Measurements from ENCODE around the gene NR4A2.

- TF ChIP-seq AR (CRISPR knock-in tag; IDR thresholded peaks at IDR 0.05) (no peak), CTCF (IDR thresholded peaks at IDR 0.05) (no peak), CREM (CRISPR knock-in tag; IDR thresholded peaks at IDR 0.05) (no peak; the same call in 1 of the 2 replicates), MAX (CRISPR knock-in tag; IDR thresholded peaks at IDR 0.05) (peak; percentile 90), STAT6 (CRISPR knock-in tag; conservative IDR thresholded peaks at IDR 0.05; ENCODE audit: low read depth) (no peak), AFF4 (CRISPR knock-in tag; IDR thresholded peaks at IDR 0.05; ENCODE audit: borderline replicate concordance) (no peak), FOXP1 (CRISPR knock-in tag; IDR thresholded peaks at IDR 0.05; ENCODE audit: borderline replicate concordance) (no peak), TEAD4 (CRISPR knock-in tag; IDR thresholded peaks at IDR 0.05) (no peak), SP1 (CRISPR knock-in tag; conservative IDR thresholded peaks at IDR 0.05) (no peak; the same call in none of the 2 replicates), ESRRA (CRISPR knock-in tag; IDR thresholded peaks at IDR 0.05; ENCODE audit: borderline replicate concordance) (no peak), USF2 (CRISPR knock-in tag; IDR thresholded peaks at IDR 0.05) (no peak)
Measured at GRCh38 chr2:156332534-156333273, at the start of gene NR4A2.
